Measurements from ENCODE around the gene RAD51.
A peak's percentile ranks its signal among the peaks of the same experiment; 100 is the strongest.
"Not testable (repeated sequence)": the region's sequence is repeated elsewhere in the genome, so short reads cannot be mapped to it uniquely, and the experiment has no call there.

Gene RAD51

GRCh38 chr15:40694688-40695468 lies at the start of gene RAD51:
Gene RAD51, plus strand, starts transcription at chr15:40695174. Its CDS starts 3,585 bp downstream, at chr15:40698759.
- DNase-seq (ENCODE audit: low spot score), result peak; percentile 98

- no peak for DNase-seq (ENCODE audit: low spot score)
Observed at GRCh38 chr15:40647523-40647922, 47.5 kb upstream of the RAD51 start.

DNA sequence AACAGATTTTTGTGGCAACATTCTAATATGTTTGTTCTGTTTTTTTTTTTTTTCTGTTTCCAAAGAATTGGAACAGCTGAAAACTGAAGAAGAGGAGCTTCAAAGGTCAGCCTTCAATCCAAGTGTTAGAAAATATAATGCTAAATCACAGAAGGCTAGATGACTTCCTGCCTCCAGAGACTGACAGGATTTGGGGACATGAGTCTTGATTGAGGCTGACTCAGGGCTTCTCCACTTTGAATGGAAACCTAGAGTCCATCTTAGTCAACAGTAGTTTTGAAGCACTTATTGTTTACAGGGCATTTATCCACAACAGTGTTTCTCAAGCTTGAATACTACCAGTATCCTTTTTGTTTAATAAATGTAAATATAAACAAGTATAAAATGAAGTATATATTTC lies 44.5 kb upstream of the RAD51 start:
- DNase-seq (ENCODE audit: low spot score), result no peak

DNA sequence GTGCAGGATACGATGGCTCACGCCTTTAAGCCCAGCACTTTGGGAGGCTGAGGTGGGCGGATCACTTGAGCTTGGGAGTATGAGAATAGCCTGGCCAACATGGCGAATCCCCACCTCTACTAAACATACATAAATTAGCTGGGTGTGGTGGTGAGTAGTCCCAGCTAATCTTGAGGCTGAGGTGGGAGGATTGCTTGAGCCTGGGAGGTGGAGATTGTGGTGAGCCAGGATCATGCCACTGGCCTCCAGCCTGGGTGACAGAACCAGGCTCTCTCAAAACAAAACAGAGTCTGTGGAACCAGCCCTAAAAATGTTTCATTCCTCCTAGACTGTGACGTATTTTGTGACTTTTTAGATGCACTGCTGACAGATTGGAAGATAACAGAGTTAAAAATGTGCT lies 34.3 kb upstream of the RAD51 start:
- no peak for DNase-seq (ENCODE audit: low spot score)

DNA sequence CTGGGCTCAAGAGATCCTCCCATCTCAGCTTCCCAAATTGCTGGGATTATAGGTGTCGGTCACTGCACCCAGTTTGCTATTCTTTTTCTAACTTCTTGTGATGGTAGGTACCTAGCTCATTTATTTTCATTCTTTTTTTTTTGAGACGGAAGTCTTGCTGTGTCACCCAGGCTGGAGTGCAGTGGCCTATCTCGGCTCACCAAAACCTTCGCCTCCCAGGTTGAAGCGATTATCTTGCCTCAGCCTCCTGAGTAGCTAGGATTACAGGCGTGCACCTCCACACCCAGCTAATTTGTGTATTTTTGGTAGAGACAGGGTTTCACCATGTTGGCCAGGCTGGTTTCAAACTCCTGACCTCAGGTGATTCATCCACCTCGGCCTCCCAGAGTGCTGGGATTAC lies 30.1 kb upstream of the RAD51 start:
- DNase-seq (ENCODE audit: low spot score), result no peak

GRCh38 chr15:40676290-40676689 lies 18.7 kb upstream of the RAD51 start:
- not testable (repeated sequence) for DNase-seq (ENCODE audit: low spot score)

DNA sequence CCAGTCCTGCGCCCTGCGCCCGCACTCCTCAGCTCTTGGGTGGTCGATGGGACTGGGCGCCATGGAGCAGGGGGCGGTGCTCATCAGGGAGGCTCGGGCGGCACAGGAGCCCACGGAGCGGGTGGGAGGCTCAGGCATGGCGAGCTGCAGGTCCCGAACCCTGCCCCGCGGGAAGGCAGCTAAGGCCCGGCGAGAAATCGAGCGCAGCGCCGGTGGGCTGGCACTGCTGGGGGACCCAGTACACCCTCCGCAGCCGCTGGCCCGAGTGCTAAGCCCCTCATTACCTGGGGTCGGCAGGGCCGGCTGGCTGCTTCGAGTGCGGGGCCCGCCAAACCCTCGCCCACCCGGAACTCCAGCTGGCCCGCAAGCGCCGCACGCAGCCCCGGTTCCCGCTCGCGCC lies 18.1 kb upstream of the RAD51 start:
- not testable (repeated sequence) for DNase-seq (ENCODE audit: low spot score)

GRCh38 chr15:40680151-40680550 lies 14.8 kb upstream of the RAD51 start:
- DNase-seq (ENCODE audit: low spot score), result no peak

GRCh38 chr15:40680959-40681358 lies 14.0 kb upstream of the RAD51 start:
- not testable (repeated sequence) for DNase-seq (ENCODE audit: low spot score)

- DNase-seq (ENCODE audit: low spot score), result no peak
Observed at GRCh38 chr15:40684381-40684780, 10.6 kb upstream of the RAD51 start.

GRCh38 chr15:40685376-40685775 lies 9.6 kb upstream of the RAD51 start:
- DNase-seq (ENCODE audit: low spot score), result no peak

- DNase-seq (ENCODE audit: low spot score), result no peak
Observed at GRCh38 chr15:40688932-40689799, 5.8 kb upstream of the RAD51 start.

DNA sequence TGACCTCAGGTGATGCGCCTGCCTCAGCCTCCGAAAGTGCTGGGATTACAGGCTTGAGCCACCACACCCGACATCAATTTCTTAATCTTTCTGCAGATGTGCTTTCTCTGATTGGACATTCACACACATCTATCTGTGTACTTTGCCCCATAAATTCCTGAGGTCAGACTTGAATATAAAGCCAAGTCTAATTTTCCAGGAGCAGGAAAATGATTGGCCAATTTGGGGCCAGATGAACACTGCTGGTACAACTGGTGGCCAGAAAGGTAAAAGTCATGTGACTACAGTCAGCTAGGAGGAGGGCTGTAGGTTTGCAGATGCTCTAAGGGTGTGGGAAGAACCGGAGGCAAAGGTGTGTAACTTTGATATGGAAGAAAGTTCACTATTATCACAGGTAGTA lies 3.2 kb upstream of the RAD51 start:
- no peak for DNase-seq (ENCODE audit: low spot score)

DNA sequence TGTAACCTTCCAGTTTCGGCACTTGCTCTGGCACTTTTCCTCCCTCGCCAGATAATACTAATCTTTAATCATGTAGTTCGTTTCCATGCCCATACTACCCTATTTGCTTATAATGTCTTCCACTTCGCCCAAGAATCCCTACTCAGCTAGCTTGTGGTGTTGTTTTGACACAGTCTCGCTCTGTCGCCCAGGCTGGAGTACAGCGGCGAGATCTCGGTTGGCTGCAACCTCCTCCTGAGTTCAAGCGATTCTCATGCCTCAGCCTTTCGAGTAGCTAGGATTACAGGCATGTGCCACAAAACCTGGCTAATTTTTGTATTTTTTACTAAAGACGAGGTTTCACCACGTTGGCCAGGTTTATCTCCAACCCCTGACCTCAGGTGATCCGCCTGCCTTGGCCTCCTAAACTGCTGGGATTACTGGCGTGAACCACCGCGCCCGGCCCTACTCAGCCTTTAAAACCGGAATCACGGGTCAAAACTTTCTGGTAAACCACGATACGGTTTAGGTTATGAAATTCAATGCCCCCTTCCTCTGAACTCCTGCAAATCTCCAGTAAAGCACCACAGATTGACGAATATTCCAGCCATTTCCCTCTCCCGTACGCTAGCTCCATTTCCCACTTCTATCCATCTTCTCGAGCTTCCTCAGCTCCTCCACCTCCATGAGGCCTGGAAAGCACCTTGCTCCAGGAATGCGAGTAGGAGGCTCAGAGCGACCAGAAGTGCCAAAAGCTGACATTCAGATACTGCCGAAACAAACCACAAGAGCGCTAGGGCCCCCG lies 878 bp upstream of the RAD51 start:
- no peak for DNase-seq (ENCODE audit: low spot score)

DNA sequence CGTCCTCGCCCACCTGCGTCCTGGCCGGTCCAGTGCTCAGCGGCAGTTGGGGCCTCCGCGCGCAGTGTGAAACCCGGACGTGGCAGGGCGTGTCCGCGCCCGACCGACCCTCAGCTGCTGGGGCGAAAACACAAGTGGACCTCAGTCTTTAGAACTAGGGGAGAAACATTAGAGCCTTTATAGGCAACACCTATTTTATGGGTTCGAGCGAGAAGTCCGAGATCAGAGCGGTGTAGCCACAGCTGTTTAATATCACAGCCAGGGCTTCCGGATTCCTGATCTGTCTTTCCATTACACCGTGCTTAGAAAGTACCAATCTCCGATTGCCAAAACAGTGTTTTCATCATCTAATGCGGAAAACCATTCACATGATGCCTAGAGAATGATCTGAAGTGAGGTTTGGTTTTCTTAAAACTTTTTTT lies 506 bp downstream of the RAD51 start:
- peak; percentile 54 for DNase-seq (ENCODE audit: low spot score)

GRCh38 chr15:40696228-40696627 lies 1.3 kb downstream of the RAD51 start:
- DNase-seq (ENCODE audit: low spot score), result no peak

DNA sequence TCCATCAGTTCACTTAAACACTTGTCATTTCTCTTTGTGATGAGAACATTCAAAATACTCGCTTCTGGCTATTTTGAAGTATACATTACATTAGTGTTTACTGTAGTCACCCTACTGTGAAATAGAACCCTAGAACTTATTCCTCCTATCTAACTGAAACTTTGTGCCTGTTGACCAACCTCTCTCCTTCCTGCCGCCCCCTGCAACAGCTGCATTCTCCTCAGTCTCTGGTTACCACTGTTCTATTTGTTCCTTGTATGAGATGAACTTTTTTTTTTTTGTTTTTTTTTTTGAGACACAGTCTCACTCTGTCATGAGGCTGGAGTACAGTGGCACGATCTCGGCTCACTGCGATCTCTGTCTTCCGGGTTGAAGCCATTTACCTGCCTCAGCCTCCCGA lies 2.9 kb downstream of the RAD51 start:
- DNase-seq (ENCODE audit: low spot score), result no peak

DNA sequence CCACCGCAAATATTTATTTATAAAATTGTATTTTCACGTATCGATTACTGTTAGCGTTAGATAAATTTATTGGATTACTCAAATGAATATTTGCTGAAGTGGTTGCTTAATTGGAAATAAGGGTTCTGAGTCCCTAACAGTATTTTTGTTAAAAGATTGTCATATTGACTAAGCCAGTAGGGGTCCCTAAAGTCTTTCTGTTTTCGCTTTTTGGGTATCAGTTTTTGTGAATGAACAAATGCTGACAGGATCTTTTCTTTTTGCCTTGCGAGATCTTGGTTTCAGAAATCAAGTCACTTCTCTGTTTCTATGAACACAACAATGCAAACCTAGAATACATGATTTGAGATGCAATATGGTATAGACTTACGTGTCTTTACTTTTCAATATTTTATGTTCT lies 7.1 kb downstream of the RAD51 start:
- peak; percentile 18 for DNase-seq (ENCODE audit: low spot score)

- no peak for DNase-seq (ENCODE audit: low spot score)
Observed at GRCh38 chr15:40706121-40706520, 11.1 kb downstream of the RAD51 start.

GRCh38 chr15:40714144-40714543 lies 19.2 kb downstream of the RAD51 start:
- DNase-seq (ENCODE audit: low spot score), result no peak

DNA sequence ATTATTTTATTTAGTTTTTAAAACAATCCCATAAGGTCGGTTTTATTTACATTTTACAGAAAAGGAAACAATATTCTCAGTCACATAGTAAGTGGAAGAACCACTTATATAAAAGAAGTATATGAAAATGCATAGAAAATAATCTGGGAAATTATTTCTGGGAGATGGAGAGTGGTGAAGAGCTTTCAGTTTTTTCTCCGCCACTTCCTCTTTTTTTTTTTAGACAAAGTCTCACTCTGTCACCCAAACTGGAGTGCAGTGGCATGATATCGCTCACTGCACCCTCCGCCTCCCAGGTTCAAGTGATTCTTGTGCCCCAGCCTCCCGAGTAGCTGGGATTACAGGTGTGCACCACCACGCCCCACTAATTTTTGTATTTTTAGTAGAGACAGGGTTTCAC lies 21.2 kb downstream of the RAD51 start:
- no peak for DNase-seq (ENCODE audit: low spot score)

- DNase-seq (ENCODE audit: low spot score), result no peak
Observed at GRCh38 chr15:40721701-40722100, 26.7 kb downstream of the RAD51 start.

Measured in AG08396 (cell line).